HG02970 (cell line): ENCODE data around the gene CNP.
A peak's percentile ranks its signal among the peaks of the same experiment; 100 is the strongest.
"Not testable (repeated sequence)": the region's sequence is repeated elsewhere in the genome, so short reads cannot be mapped to it uniquely, and the experiment has no call there.

Source experiments
- ATAC-seq: cut with Tn5 transposase; IDR thresholded peaks from one replicate; pipeline ENCODE4 v1.9.1; 2021; ENCODE audit warnings: mild to moderate bottlenecking, moderate library complexity, moderate number of reproducible peaks; ENCODE audit not compliant: unreplicated experiment, low FRiP score

The CNP gene

GRCh38 chr17:41966463-41967140, at the start of gene CNP:
CNP (plus strand) TSS chr17:41966795; CDS start chr17:41966885, 90 bp downstream.
- peak; percentile 67 for ATAC-seq

- ATAC-seq = no peak
Measured at GRCh38 chr17:41917192-41917591, 49.4 kb upstream of the CNP start.

GRCh38 chr17:41917679-41918313, 48.8 kb upstream of the CNP start:
- no peak for ATAC-seq

GRCh38 chr17:41918314-41919164, 48.1 kb upstream of the CNP start, which contains the start of gene ACLY:
ACLY (minus strand) TSS chr17:41918951; CDS start chr17:41913873, 5,078 bp downstream.
- ATAC-seq = peak; percentile 94

GRCh38 chr17:41919165-41919817, 47.3 kb upstream of the CNP start:
- ATAC-seq = no peak

GRCh38 chr17:41919840-41920579, 46.6 kb upstream of the CNP start:
- ATAC-seq = no peak

- no peak for ATAC-seq
Measured at GRCh38 chr17:41920580-41920955, 46.0 kb upstream of the CNP start.

GRCh38 chr17:41925991-41926590, 40.5 kb upstream of the CNP start:
- no peak for ATAC-seq

- ATAC-seq = no peak
Measured at GRCh38 chr17:41928693-41929251, 37.8 kb upstream of the CNP start.

- ATAC-seq = peak; percentile 88
Measured at GRCh38 chr17:41930009-41930832, 36.4 kb upstream of the CNP start, which contains the start of gene ODAD4. ODAD4 (plus strand) TSS chr17:41930617; CDS start chr17:41930724, 107 bp downstream.

GRCh38 chr17:41930833-41931156, 35.8 kb upstream of the CNP start:
- ATAC-seq = not testable (repeated sequence)

- not testable (repeated sequence) for ATAC-seq
Measured at GRCh38 chr17:41931715-41932114, 34.9 kb upstream of the CNP start.

GRCh38 chr17:41932816-41933389, 33.7 kb upstream of the CNP start:
- no peak for ATAC-seq

GRCh38 chr17:41935641-41936040, 31.0 kb upstream of the CNP start:
- no peak for ATAC-seq

GRCh38 chr17:41937970-41938954, 28.3 kb upstream of the CNP start:
- no peak for ATAC-seq

- no peak for ATAC-seq
Measured at GRCh38 chr17:41939044-41939692, 27.4 kb upstream of the CNP start.
